ENCODE data around the gene NEUROD2. TPM values are rescaled to one million over a fixed set of nuclear protein-coding genes. Genes with fewer than 3 reads are reported as not detected.

NEUROD2 gene
- total RNA-seq, 1 donor from 2014 or later, result not detected

GRCh38 chr17:39634384-39634871 is 26.7 kb upstream of the NEUROD2 start:
- peak; percentile 61 for TF ChIP-seq CTCF (IDR thresholded peaks at IDR 0.05; ENCODE audit: insufficient read depth, low read length, poor library complexity, severe bottlenecking)
- H3K36me3 ChIP-seq (ENCODE audit: control insufficient read depth, insufficient read depth, low read length), result no peaks in the 10 kb centered on the region
- DNase-seq (ENCODE audit: low read depth), result no peak
- no peak overlapping the region for H3K4me3 ChIP-seq (ENCODE audit: low read depth, low read length)
- H3K27me3 ChIP-seq (ENCODE audit: control insufficient read depth, insufficient read depth, low read length), result peaks cover 13% of the 10 kb centered on the region

GRCh38 chr17:39633570-39634183 is 26.0 kb upstream of the NEUROD2 start:
- Histone ChIP-seq H3K36me3 (ENCODE audit: control insufficient read depth, insufficient read depth, low read length) (no peaks in the 10 kb centered on the region), H3K4me3 (ENCODE audit: low read depth, low read length) (no peak overlapping the region), H3K27me3 (ENCODE audit: control insufficient read depth, insufficient read depth, low read length) (peaks cover 21% of the 10 kb centered on the region)
- DNase-seq (ENCODE audit: low read depth), result no peak
- no peak for TF ChIP-seq CTCF (IDR thresholded peaks at IDR 0.05; ENCODE audit: insufficient read depth, low read length, poor library complexity, severe bottlenecking)

- DNase-seq (ENCODE audit: low read depth), result no peak
- Histone ChIP-seq H3K4me3 (ENCODE audit: low read depth, low read length) (no peak overlapping the region), H3K27me3 (ENCODE audit: control insufficient read depth, insufficient read depth, low read length) (peaks cover 34% of the 10 kb centered on the region), H3K36me3 (ENCODE audit: control insufficient read depth, insufficient read depth, low read length) (no peaks in the 10 kb centered on the region)
- TF ChIP-seq CTCF (IDR thresholded peaks at IDR 0.05; ENCODE audit: insufficient read depth, low read length, poor library complexity, severe bottlenecking), result no peak
Measured at GRCh38 chr17:39632153-39632941, 24.6 kb upstream of the NEUROD2 start.

- Histone ChIP-seq H3K36me3 (ENCODE audit: control insufficient read depth, insufficient read depth, low read length) (no peaks in the 10 kb centered on the region), H3K4me3 (ENCODE audit: low read depth, low read length) (no peak overlapping the region), H3K27me3 (ENCODE audit: control insufficient read depth, insufficient read depth, low read length) (peaks cover 43% of the 10 kb centered on the region)
- no peak for TF ChIP-seq CTCF (IDR thresholded peaks at IDR 0.05; ENCODE audit: insufficient read depth, low read length, poor library complexity, severe bottlenecking)
- DNase-seq (ENCODE audit: low read depth), result no peak
Measured at GRCh38 chr17:39631403-39631802, 23.7 kb upstream of the NEUROD2 start.

- Histone ChIP-seq H3K36me3 (ENCODE audit: control insufficient read depth, insufficient read depth, low read length) (no peaks in the 10 kb centered on the region), H3K27me3 (ENCODE audit: control insufficient read depth, insufficient read depth, low read length) (peaks cover 58% of the 10 kb centered on the region), H3K4me3 (ENCODE audit: low read depth, low read length) (no peak overlapping the region)
- no peak for TF ChIP-seq CTCF (IDR thresholded peaks at IDR 0.05; ENCODE audit: insufficient read depth, low read length, poor library complexity, severe bottlenecking)
- DNase-seq (ENCODE audit: low read depth), result no peak
Measured at GRCh38 chr17:39629898-39630297, 22.2 kb upstream of the NEUROD2 start.
